Activated B cell treated with CpG ODN at 0.5 μM for 24 hours (primary cell): ENCODE data around the gene GRK6. TPM values are rescaled to one million over a fixed set of nuclear protein-coding genes. Genes with fewer than 3 reads are reported as not detected.

ENCODE experiments used
- ATAC-seq: fragments of 200-7000 bp; cut with Tn5 transposase; one replicate; pipeline ENCODE4 v1.10.0; 2021; ENCODE audit warnings: low read depth, mild to moderate bottlenecking, moderate library complexity
- CTCF ChIA-PET: fragments of 350-600 bp; sonication (Branson Sonifier 250); formaldehyde crosslinking; loops from one replicate; lab custom pipeline; 2021; ENCODE audit warnings: antibody characterized with exemption; lab: Charles Lee
- POLR2A ChIA-PET: fragments of 350-600 bp; sonication (Branson Sonifier 250); formaldehyde crosslinking; loops from one replicate; lab custom pipeline; 2021; ENCODE audit warnings: antibody characterized with exemption; lab: Charles Lee
- DNase-seq: peaks from one replicate; pipeline ENCODE4 v3.0.0; 2022
- H3K27ac Mint-ChIP-seq: one replicate; pipeline ENCODE4 v1.8.0; 2020; ENCODE audit warnings: mixed read lengths
- H3K27me3 Mint-ChIP-seq: one replicate; pipeline ENCODE4 v1.8.0; 2021; ENCODE audit warnings: mixed read lengths
- H3K36me3 Mint-ChIP-seq: one replicate; pipeline ENCODE4 v1.8.0; 2021; ENCODE audit warnings: low read depth, mixed read lengths
- H3K4me1 Mint-ChIP-seq: one replicate; pipeline ENCODE4 v1.8.0; 2021; ENCODE audit warnings: mixed read lengths
- H3K4me3 Mint-ChIP-seq: one replicate; pipeline ENCODE4 v1.8.0; 2020; ENCODE audit warnings: mild to moderate bottlenecking, mixed read lengths
- H3K9me3 Mint-ChIP-seq: one replicate; pipeline ENCODE4 v1.8.0; 2020; ENCODE audit warnings: mixed read lengths
- intact Hi-C: fragments of 100-400 bp; cut with micrococcal nuclease; formaldehyde crosslinking; loops from one replicate; pipeline ENCODE4 v1.15.1; 2024
- total RNA-seq: library from RNA; stranded (reverse); gene quantifications from 2 replicates; pipeline ENCODE4 v1.2.3, GENCODE V29; 2022
- TF ChIP-seq, protein P1 (sequence below): fragments of 200-600 bp; IDR thresholded peaks from one replicate; pipeline ENCODE4 v1.8.0; 2022; ENCODE audit warnings: antibody characterized with exemption, mild to moderate bottlenecking

Gene GRK6
- total RNA-seq, 1 donor from 2014 or later: 92.6 TPM

DNA sequence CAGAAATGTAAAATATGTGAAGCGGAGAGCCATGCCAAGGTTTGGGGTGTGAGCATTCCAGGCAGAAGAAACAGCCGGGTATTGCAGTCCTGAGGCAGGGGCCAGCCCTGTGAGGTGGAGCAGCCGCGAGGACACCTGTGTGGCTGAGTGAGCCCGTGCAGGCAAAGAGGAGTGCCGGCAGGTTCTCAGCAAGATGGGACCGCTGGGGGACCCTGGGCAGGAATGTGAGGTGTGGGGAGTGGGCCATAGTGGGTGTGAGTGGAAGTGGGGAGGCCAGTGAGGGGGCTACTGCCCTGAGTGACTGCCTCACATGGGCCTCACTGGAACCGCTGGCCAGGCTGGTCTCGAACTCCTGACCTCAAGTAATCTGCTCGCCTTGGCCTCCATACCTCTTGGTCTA lies 12.0 kb downstream of the GRK6 start:
- intact Hi-C loops: no loop called here
- CTCF ChIA-PET: interaction anchor here (1.6 kb wide), 1 partner anchor 48 kb away, joined by 3 read pairs; no protein-coding TSS in a partner anchor
- POLR2A ChIA-PET: interaction anchor here (0.8 to 3.2 kb wide), 2 partner anchors 11 kb away, joined by 4 to 14 read pairs; partner anchors contain the start of gene GRK6
- peaks cover 78% of the 10 kb centered on the region for H3K36me3 Mint-ChIP-seq
- H3K9me3 Mint-ChIP-seq: no peaks in the 10 kb centered on the region
- H3K4me1 Mint-ChIP-seq: peaks cover 21% of the 10 kb centered on the region
- H3K4me3 Mint-ChIP-seq: no peak overlapping the region
- no peak for DNase-seq
- TF ChIP-seq, protein P1, sequence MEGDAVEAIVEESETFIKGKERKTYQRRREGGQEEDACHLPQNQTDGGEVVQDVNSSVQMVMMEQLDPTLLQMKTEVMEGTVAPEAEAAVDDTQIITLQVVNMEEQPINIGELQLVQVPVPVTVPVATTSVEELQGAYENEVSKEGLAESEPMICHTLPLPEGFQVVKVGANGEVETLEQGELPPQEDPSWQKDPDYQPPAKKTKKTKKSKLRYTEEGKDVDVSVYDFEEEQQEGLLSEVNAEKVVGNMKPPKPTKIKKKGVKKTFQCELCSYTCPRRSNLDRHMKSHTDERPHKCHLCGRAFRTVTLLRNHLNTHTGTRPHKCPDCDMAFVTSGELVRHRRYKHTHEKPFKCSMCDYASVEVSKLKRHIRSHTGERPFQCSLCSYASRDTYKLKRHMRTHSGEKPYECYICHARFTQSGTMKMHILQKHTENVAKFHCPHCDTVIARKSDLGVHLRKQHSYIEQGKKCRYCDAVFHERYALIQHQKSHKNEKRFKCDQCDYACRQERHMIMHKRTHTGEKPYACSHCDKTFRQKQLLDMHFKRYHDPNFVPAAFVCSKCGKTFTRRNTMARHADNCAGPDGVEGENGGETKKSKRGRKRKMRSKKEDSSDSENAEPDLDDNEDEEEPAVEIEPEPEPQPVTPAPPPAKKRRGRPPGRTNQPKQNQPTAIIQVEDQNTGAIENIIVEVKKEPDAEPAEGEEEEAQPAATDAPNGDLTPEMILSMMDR: no peak
- no peak overlapping the region for H3K27ac Mint-ChIP-seq
- ATAC-seq: no peak
- H3K27me3 Mint-ChIP-seq: no peaks in the 10 kb centered on the region

DNA sequence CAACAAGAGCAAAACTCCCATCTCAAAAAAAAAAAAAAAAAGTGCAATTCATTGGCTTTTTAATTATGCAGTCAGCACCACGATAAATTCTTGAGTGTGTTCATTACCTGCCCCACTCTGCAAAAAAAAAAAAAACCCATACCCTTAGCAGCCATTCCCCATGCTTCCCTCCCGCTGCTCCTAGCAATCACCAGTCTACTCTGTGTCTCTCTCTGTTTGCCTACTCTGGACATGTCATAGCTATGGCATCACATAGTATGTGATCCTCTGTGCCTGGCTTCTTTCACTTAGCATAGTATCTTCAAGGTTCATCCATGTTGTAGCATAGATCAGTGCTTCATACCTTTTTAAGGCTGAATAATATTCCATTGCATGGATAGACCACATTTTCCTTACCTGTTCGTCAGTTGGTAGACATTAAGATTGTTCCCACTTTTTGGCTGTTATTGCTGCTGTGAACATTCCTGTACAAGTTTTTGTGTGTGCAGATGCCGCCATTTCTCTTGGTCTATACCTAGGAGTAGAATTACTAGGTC lies 13.1 kb downstream of the GRK6 start:
- DNase-seq (no peak), ATAC-seq (no peak)
- CTCF ChIA-PET: interaction anchor here (1.2 kb wide), 1 partner anchor 35 kb away, joined by 3 read pairs; no protein-coding TSS in a partner anchor
- Mint-ChIP-seq H3K27ac (no peak overlapping the region), H3K4me3 (no peak overlapping the region), H3K36me3 (peaks cover 71% of the 10 kb centered on the region), H3K9me3 (no peaks in the 10 kb centered on the region), H3K27me3 (no peaks in the 10 kb centered on the region), H3K4me1 (peaks cover 22% of the 10 kb centered on the region)
- POLR2A ChIA-PET: interaction anchor here (1.6 to 11.5 kb wide), 2 partner anchors 10 to 71 kb away, joined by 4 to 296 read pairs; partner anchors contain the start of gene GRK6
- TF ChIP-seq, protein P1: no peak
- intact Hi-C loops: no loop called here

DNA sequence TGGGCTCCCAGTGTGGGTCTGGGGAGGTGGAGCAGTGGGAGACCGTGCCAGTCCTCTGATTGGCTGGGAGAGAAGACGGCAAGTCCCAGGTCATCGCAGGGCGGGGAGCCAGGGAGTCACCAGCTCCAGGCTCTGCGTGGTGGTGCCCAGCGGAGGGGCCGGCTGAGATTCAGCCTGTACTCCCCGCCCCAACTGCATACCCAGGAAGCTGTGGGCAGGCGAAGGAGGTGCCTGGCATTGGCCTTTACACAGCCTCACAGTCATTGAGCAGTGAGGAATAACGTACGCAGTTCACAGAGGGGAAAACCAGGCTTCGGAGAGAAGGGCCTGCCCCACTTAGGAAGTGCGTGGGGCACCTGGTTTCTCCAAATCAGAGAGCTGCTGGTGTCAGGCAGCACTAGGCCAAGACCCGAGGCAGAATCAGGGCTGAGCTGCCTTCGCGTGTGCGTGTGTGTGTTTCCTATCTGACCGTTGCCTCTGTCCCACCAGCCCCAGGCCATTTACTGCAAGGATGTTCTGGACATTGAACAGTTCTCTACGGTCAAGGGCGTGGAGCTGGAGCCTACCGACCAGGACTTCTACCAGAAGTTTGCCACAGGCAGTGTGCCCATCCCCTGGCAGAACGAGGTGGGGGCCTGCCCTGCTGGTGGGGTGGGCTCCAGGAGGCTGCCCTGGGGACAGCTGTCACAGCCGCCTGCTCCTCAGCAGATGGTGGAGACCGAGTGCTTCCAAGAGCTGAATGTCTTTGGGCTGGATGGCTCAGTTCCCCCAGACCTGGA lies 13.9 kb downstream of the GRK6 start:
- Mint-ChIP-seq H3K27ac (peak overlapping the region; percentile 50), H3K4me3 (no peak overlapping the region)

DNA sequence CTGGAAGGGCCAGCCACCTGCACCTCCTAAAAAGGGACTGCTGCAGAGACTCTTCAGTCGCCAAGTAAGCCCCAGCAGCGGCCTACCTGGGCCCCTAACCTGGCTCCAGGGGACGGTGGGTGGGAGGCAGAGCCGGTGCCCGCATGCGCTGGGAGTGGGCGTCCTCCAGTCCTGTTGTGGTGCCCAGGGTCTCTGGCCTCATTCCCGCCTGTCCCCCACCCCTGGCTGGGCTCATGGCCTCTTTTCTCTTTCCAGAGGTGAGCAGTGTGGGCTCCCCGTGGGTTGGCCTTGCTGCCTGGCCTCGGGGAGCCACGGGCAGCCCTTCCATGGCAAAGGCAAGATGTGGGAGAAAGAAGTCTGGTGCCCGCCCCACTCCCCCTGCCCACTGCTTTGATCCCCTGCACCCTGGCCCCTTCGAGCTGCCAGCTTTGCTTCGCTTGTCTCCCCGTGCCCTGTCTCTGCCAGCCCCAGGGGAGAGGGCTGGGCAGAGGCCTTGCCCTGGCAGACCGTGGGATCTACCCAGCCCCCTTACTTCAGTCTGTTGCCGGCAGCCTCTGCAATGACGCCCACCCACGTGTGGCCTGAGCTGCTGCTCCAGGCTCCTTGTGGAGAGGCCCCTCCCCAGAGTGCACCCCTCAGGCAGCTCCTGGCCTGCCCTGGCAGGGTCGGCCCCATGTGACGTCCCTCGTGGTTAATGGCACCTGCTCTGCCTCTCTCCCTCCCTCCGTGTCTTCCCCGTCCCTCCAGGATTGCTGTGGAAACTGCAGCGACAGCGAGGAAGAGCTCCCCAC lies 14.7 kb downstream of the GRK6 start:
- Mint-ChIP-seq H3K4me1 (peaks cover 34% of the 10 kb centered on the region), H3K4me3 (no peak overlapping the region), H3K36me3 (peaks cover 60% of the 10 kb centered on the region), H3K27me3 (no peaks in the 10 kb centered on the region), H3K27ac (no peak overlapping the region), H3K9me3 (no peaks in the 10 kb centered on the region)
- TF ChIP-seq, protein P1: no peak
- POLR2A ChIA-PET: interaction anchor here (1.2 to 11.5 kb wide), 4 partner anchors 12 to 69 kb away, joined by 4 to 296 read pairs (median 6); partner anchors contain the start of gene GRK6
- intact Hi-C loops: no loop called here
- DNase-seq (no peak), ATAC-seq (no peak)
- CTCF ChIA-PET: interaction anchor here (1.4 to 2.0 kb wide), 2 partner anchors 14 to 37 kb away, joined by 5 to 10 read pairs; no protein-coding TSS in a partner anchor

More for the DNA sequence above, 13.9 kb downstream of the GRK6 start:
- Mint-ChIP-seq H3K27me3 (no peaks in the 10 kb centered on the region), H3K36me3 (peaks cover 66% of the 10 kb centered on the region), H3K4me1 (peaks cover 27% of the 10 kb centered on the region), H3K9me3 (no peaks in the 10 kb centered on the region)
- POLR2A ChIA-PET: interaction anchor here (1.2 to 11.5 kb wide), 4 partner anchors 11 to 70 kb away, joined by 4 to 296 read pairs (median 6); partner anchors contain the start of gene GRK6
- no peak for DNase-seq
- ATAC-seq: peak; percentile 10
- TF ChIP-seq, protein P1: no peak
- CTCF ChIA-PET: interaction anchor here (1.2 to 2.0 kb wide), 2 partner anchors 35 to 36 kb away, joined by 3 to 10 read pairs; no protein-coding TSS in a partner anchor
- intact Hi-C loops: no loop called here
